Mucosa of rectum (tissue), 2 donors: ENCODE measurements around the gene PLA1A.

Experiments
- H3K27ac ChIP-seq, 2 donors: one replicate each; pipeline ENCODE4 v1.7.0; 2013; ENCODE audit warnings: inconsistent platforms in 2 of 2, low read depth in 2 of 2, low read length in 2 of 2
- H3K27me3 ChIP-seq, 2 donors: one replicate each; pipeline ENCODE4 v1.7.0; 2013; ENCODE audit warnings: low read length in 2 of 2; ENCODE audit not compliant: control insufficient read depth in 2 of 2, insufficient read depth in 2 of 2
- H3K36me3 ChIP-seq, 2 donors: one replicate each; pipeline ENCODE4 v1.7.0; 2013; ENCODE audit warnings: low read length in 2 of 2; ENCODE audit not compliant: control insufficient read depth in 2 of 2, insufficient read depth in 2 of 2
- H3K4me1 ChIP-seq, 2 donors: one replicate each; pipeline ENCODE4 v1.7.0; 2013; ENCODE audit warnings: low read length in 2 of 2, mild to moderate bottlenecking in 1 of 2; ENCODE audit not compliant: control insufficient read depth in 2 of 2, insufficient read depth in 2 of 2
- H3K4me3 ChIP-seq, 2 donors: one replicate each; pipeline ENCODE4 v1.7.0; 2013; ENCODE audit warnings: low read length in 2 of 2
- H3K9ac ChIP-seq, 2 donors: one replicate each; pipeline ENCODE4 v1.7.0; 2013; ENCODE audit warnings: low read length in 2 of 2, low read depth in 1 of 2, mild to moderate bottlenecking in 1 of 2
- H3K9me3 ChIP-seq, 2 donors: one replicate each; pipeline ENCODE4 v1.7.0; 2013; ENCODE audit warnings: low read length in 2 of 2; ENCODE audit not compliant: control insufficient read depth in 2 of 2
- donor health status: healthy.
- donor health status: Normal muscosa, but diverticular disease.

PLA1A gene

DNA sequence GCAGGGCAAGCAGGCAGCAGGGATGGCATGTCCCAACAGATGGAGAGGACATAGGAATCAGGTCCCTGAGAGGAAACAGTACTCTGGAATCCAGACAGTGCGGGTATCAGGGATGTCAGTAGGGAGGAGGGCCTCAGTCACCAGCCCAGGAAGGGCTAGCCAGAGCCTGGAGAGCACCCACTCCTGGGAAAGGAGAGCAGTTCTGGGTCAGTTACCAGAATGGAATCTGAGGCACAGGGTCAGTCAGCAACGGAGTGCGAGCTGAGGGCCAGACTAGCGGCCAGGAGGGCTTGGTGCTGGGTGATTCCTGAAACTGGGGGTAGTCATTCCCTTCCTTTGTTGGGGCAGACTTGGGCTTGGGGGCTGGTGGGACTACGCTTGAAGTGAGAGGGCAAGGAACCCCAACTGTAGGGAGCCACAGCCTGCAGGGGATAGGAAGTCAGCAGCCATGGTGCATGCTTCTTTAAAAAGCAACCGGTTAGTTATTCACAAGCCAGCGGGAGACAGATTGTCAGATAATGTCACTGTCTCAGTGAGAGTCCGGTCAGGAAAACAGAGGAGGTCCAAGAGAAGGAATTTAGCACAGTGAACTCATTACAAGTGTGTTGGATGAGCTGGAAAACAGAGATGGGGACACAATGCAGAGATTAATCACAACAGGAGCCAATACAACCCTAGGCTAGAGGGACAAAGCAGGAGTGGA is 27.9 kb downstream of the PLA1A start:
- Histone ChIP-seq H3K9me3 (no peaks in the 10 kb centered on the region), H3K36me3 (no peaks in the 10 kb centered on the region), H3K27me3 (no peaks in the 10 kb centered on the region), H3K4me3 (no peak overlapping the region), H3K4me1 (no peaks in the 10 kb centered on the region), H3K27ac (no peak overlapping the region), H3K9ac (no peak overlapping the region)

DNA sequence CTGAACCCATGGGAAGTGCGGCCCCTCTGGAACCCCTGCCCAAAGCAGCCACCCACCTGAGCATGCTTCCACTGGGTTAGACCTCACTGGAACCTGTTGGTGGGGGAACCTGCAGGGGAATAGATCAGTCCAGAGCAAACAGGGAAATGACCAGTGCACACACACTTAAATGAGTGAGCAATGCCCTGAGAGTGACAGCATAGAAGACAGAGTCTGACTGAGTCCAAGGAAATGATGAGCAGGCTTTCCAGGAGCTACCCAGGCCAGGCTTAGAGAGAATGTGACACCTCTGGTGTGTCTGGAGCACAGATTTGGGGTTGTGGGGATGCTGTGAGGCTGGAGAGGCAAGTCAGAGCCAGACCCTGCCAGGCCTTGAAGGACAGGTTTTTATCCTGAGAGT is 28.5 kb downstream of the PLA1A start:
- Histone ChIP-seq H3K27ac (no peak overlapping the region), H3K9ac (no peak overlapping the region), H3K36me3 (no peaks in the 10 kb centered on the region), H3K27me3 (no peaks in the 10 kb centered on the region), H3K9me3 (no peaks in the 10 kb centered on the region), H3K4me3 (no peak overlapping the region), H3K4me1 (no peaks in the 10 kb centered on the region)

GRCh38 chr3:119627461-119627860 is 29.8 kb downstream of the PLA1A start:
- no peaks in the 10 kb centered on the region for H3K36me3 ChIP-seq
- no peak overlapping the region for H3K4me3 ChIP-seq
- H3K27ac ChIP-seq = peak overlapping the region in 1 of 2 donors; percentile 3
- H3K27me3 ChIP-seq = no peaks in the 10 kb centered on the region
- H3K9me3 ChIP-seq = no peaks in the 10 kb centered on the region
- no peak overlapping the region for H3K9ac ChIP-seq
- H3K4me1 ChIP-seq = no peaks in the 10 kb centered on the region

- Histone ChIP-seq H3K36me3 (no peaks in the 10 kb centered on the region), H3K9ac (no peak overlapping the region), H3K27me3 (no peaks in the 10 kb centered on the region), H3K9me3 (no peaks in the 10 kb centered on the region), H3K4me1 (no peaks in the 10 kb centered on the region), H3K4me3 (no peak overlapping the region), H3K27ac (no peak overlapping the region)
Measured at GRCh38 chr3:119628390-119628789, 30.7 kb downstream of the PLA1A start.

DNA sequence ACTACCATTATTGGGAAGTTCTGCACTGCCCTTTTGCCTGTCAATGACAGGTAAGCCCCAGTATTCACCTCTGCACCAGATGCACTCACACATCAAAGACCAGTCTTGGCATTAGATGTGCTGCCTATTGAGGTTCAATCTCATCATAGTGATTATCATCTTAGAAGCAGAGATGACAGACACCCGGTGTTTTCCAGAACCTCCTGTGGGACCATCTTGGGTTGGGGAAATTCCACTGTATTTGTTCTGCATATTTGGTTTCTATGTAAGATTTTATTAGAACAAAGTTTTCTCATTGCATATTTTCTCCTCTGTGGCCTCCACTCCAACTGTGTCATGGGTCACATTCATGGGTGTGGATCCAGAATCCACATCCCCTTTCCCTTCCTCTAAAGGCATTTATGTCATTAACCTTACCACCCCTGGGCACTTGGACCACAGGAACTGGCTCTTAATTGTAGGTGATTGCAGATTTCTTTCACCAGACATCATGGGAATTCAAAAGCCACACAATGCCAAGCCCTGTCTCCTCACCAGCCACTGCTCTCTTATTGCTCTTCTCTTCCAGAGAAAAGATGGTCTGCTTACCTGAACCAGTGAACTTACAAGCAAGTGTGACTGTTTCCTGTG is 31.2 kb downstream of the PLA1A start:
- no peak overlapping the region for H3K4me3 ChIP-seq

GRCh38 chr3:119630128-119630879 is 32.6 kb downstream of the PLA1A start:
- Histone ChIP-seq H3K36me3 (no peaks in the 10 kb centered on the region), H3K4me3 (no peak overlapping the region), H3K9ac (no peak overlapping the region), H3K4me1 (no peaks in the 10 kb centered on the region), H3K9me3 (no peaks in the 10 kb centered on the region), H3K27me3 (no peaks in the 10 kb centered on the region), H3K27ac (peak overlapping the region in 1 of 2 donors; percentile 6)

More for the DNA sequence above, 31.2 kb downstream of the PLA1A start:
- Histone ChIP-seq H3K9me3 (no peaks in the 10 kb centered on the region), H3K9ac (no peak overlapping the region), H3K4me1 (no peaks in the 10 kb centered on the region), H3K36me3 (no peaks in the 10 kb centered on the region), H3K27me3 (no peaks in the 10 kb centered on the region), H3K27ac (no peak overlapping the region)

DNA sequence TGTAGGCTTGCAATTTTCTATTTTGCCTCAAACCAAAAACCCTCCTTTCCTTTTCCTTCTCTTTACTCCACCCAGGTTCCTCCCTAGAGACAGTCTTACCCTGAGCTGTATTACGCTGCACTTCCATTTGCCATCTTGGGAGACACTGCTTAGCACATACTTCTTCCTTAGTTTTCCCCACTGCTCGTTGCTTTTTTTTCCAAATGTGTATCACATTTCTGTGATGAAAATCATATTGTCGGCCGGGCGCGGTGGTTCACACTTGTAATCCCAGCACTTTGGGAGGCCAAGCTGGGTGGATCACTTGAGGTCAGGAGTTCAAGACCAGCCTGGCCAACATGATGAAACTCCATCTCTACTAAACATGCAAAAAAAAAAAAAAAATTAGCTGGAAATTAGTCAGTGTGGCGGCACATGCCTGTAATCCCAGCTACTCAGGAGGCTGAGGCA is 33.2 kb downstream of the PLA1A start:
- no peaks in the 10 kb centered on the region for H3K9me3 ChIP-seq
- H3K4me1 ChIP-seq = no peaks in the 10 kb centered on the region
- peak overlapping the region in 1 of 2 donors; percentile 6 for H3K27ac ChIP-seq
- H3K36me3 ChIP-seq = no peaks in the 10 kb centered on the region
- no peak overlapping the region for H3K9ac ChIP-seq
- no peaks in the 10 kb centered on the region for H3K27me3 ChIP-seq
- no peak overlapping the region for H3K4me3 ChIP-seq

DNA sequence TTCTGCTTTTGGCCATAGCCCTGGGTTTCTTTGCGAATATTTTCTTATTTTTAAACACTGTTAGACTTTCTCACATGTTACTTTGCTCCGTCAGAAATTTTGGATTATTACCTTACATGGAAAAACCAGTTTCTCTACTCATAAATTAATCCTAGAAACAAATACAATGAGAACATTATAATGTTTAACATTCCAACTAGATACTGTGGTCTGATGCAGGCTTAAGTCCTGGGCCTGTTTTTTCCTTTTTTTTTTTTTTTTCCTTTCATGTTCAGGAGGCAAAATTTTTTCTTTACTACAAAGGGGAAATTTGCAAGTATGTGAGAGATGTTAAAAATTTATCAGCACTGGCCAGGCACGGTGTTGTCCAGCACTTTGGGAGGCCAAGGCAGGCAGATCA is 33.8 kb downstream of the PLA1A start:
- no peaks in the 10 kb centered on the region for H3K36me3 ChIP-seq
- no peaks in the 10 kb centered on the region for H3K27me3 ChIP-seq
- H3K27ac ChIP-seq = no peak overlapping the region
- no peak overlapping the region for H3K9ac ChIP-seq
- H3K9me3 ChIP-seq = no peaks in the 10 kb centered on the region
- H3K4me3 ChIP-seq = no peak overlapping the region
- H3K4me1 ChIP-seq = no peaks in the 10 kb centered on the region

- Histone ChIP-seq H3K4me1 (no peaks in the 10 kb centered on the region), H3K27ac (no peak overlapping the region), H3K9ac (no peak overlapping the region), H3K36me3 (no peaks in the 10 kb centered on the region), H3K4me3 (no peak overlapping the region), H3K9me3 (no peaks in the 10 kb centered on the region), H3K27me3 (no peaks in the 10 kb centered on the region)
Measured at GRCh38 chr3:119632216-119632615, 34.5 kb downstream of the PLA1A start.

GRCh38 chr3:119632829-119633228 is 35.1 kb downstream of the PLA1A start:
- Histone ChIP-seq H3K4me3 (no peak overlapping the region), H3K27me3 (no peaks in the 10 kb centered on the region), H3K9ac (no peak overlapping the region), H3K4me1 (peaks cover 3% of the 10 kb centered on the region in 2 donors), H3K9me3 (no peaks in the 10 kb centered on the region), H3K27ac (no peak overlapping the region), H3K36me3 (no peaks in the 10 kb centered on the region)
